Measurements from ENCODE around the gene MLLT1.

The MLLT1 gene

GRCh38 chr19:6233827-6234511 is 45.8 kb downstream of the MLLT1 start:
- DNase-seq (ENCODE audit: low spot score) = no peak
- TF ChIP-seq, protein P1, sequence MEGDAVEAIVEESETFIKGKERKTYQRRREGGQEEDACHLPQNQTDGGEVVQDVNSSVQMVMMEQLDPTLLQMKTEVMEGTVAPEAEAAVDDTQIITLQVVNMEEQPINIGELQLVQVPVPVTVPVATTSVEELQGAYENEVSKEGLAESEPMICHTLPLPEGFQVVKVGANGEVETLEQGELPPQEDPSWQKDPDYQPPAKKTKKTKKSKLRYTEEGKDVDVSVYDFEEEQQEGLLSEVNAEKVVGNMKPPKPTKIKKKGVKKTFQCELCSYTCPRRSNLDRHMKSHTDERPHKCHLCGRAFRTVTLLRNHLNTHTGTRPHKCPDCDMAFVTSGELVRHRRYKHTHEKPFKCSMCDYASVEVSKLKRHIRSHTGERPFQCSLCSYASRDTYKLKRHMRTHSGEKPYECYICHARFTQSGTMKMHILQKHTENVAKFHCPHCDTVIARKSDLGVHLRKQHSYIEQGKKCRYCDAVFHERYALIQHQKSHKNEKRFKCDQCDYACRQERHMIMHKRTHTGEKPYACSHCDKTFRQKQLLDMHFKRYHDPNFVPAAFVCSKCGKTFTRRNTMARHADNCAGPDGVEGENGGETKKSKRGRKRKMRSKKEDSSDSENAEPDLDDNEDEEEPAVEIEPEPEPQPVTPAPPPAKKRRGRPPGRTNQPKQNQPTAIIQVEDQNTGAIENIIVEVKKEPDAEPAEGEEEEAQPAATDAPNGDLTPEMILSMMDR (IDR thresholded peaks at IDR 0.05; ENCODE audit: borderline replicate concordance, control extremely low read depth, extremely low read depth, insufficient read depth, missing control alignments) = no peak

GRCh38 chr19:6233056-6233826 is 46.5 kb downstream of the MLLT1 start:
- DNase-seq (ENCODE audit: low spot score) = no peak
- in situ Hi-C loops (cut with MboI; ENCODE audit: low sequenced_read_pairs, unreplicated experiment) = no loop called here
- TF ChIP-seq, protein P1 (IDR thresholded peaks at IDR 0.05; ENCODE audit: borderline replicate concordance, control extremely low read depth, extremely low read depth, insufficient read depth, missing control alignments) = no peak

More at GRCh38 chr19:6233827-6234511, 45.8 kb downstream of the MLLT1 start:
- in situ Hi-C loops (cut with MboI; ENCODE audit: low sequenced_read_pairs, unreplicated experiment) = no loop called here

GRCh38 chr19:6232601-6233055 is 47.1 kb downstream of the MLLT1 start:
- no peak for DNase-seq (ENCODE audit: low spot score)
- TF ChIP-seq, protein P1 (IDR thresholded peaks at IDR 0.05; ENCODE audit: borderline replicate concordance, control extremely low read depth, extremely low read depth, insufficient read depth, missing control alignments) = no peak
- in situ Hi-C loops (cut with MboI; ENCODE audit: low sequenced_read_pairs, unreplicated experiment) = no loop called here

DNA sequence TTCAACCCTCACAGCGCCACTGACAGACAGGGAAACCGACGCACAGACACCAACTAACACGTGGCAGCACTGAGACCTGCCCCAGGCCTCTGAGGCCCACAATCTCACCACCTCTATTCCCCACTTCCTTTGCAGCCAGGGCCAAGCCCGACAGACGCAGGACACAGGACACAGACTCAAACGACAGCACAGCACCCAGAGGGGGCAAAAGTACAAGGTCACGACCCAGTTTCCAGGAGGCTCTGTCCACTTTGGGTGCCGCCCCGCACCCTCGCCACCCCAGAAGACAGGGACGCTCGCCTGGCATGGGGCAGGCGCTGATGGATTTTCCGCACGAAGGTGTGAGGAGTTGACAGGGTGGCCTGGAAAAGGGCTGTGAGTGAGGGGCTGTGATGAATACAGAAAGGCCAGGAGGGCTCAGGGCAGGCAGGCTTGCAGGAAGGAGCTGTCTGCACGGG is 48.8 kb downstream of the MLLT1 start:
- in situ Hi-C loops (cut with MboI; ENCODE audit: low sequenced_read_pairs, unreplicated experiment) = no loop called here
- no peak for DNase-seq (ENCODE audit: low spot score)
- TF ChIP-seq, protein P1 (IDR thresholded peaks at IDR 0.05; ENCODE audit: borderline replicate concordance, control extremely low read depth, extremely low read depth, insufficient read depth, missing control alignments) = no peak

DNA sequence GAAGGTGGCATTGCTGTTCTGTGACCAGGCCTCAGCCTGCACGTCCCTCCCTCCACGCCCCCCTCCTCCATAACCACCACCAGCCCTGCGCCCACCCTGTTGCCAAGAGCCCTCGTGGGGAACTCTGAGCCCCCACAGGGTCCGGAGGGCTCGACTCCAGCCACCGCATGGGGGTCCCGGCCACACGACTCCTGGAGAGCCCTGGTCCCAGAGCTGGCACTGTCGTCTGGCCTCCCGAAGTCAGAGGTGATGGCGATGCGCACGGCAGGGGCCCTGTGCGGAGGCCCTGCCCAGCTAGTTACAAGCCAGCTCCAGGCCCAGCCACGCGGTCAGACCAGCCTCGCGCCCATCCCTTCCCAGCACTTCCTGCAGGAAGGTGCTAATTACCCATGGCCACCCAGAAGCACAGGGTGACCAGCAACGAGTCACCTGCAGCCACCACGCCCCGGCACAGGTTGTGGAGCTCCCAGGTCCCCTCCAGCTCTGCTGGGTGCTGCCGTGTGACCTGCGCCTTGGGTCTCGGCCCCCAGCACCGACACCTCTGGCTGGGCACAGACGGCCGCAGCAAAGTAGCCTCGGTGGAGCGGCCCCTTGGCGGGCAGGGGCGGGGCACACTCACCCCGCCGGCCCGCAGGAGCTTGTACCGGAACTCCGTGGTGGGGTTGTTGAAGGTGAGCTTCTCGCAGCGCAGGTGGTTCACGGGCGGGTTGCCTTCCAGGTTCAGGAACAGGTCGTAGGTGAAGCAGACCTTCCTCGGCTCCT is 49.6 kb downstream of the MLLT1 start:
- TF ChIP-seq, protein P1 (IDR thresholded peaks at IDR 0.05; ENCODE audit: borderline replicate concordance, control extremely low read depth, extremely low read depth, insufficient read depth, missing control alignments) = no peak
- no peak for DNase-seq (ENCODE audit: low spot score)
- in situ Hi-C loops (cut with MboI; ENCODE audit: low sequenced_read_pairs, unreplicated experiment) = no loop called here

DNA sequence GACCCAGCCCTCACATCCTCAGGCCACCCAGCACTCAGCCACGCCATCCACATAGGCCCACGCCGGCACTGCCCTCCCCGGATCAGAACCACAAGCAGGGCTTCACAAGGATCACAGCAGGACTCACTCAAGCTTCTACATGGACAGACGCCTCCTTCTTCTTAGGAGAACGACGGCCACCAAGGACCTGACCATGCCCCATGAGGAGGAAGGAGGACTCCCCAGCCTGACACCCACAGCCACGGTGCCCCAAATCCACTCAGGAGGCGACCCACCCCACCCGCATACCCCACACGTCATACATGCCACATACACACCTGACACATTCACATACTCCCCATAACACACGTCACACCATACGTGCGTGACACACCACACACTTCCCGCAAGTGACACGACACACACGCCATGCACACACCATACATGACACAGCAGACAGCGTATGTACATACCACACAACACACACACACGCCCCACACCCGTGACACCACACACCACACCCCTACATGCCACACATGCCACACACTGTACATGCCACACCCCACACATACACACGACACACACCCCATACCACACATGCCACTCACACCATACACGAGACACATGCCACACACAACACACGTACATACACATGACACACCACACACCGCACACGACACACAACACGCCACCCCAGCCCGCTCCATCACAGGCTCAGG is 50.4 kb downstream of the MLLT1 start:
- TF ChIP-seq, protein P1 (IDR thresholded peaks at IDR 0.05; ENCODE audit: borderline replicate concordance, control extremely low read depth, extremely low read depth, insufficient read depth, missing control alignments) = no peak
- no peak for DNase-seq (ENCODE audit: low spot score)
- in situ Hi-C loops (cut with MboI; ENCODE audit: low sequenced_read_pairs, unreplicated experiment) = no loop called here
